Endothelial cell of umbilical vein (primary cell): ENCODE measurements around the gene ZNF142. TPM values are rescaled to one million over a fixed set of nuclear protein-coding genes. Genes with fewer than 3 reads are reported as not detected.

Experiments
- BruUV-seq: library from RNA; stranded (reverse); fragments of 400-500 nt; replicated peaks from 2 replicates; lab custom pipeline; 2021; lab: Mats Ljungman, UMichigan
- CTCF ChIA-PET: fragments of 300-600, 350-600 bp; sonication (Branson Sonifier 250); formaldehyde crosslinking; loops from one replicate; lab custom pipeline; 2021; ENCODE audit warnings: antibody characterized with exemption, inconsistent platforms; lab: Charles Lee
- POLR2A ChIA-PET: fragments of 300-600, 350-600 bp; sonication (Branson Sonifier 250); formaldehyde crosslinking; loops from one replicate; lab custom pipeline; 2021; ENCODE audit warnings: antibody characterized with exemption, inconsistent platforms; lab: Charles Lee
- DNase-seq: peaks from one replicate; pipeline ENCODE4 v3.0.0-alpha.2; 2011; ENCODE audit warnings: low read depth, low spot score
- FAIRE-seq: peaks from 2 replicates; lab custom pipeline; 2011; peaks lifted over from hg19 to GRCh38; lab: Jason Lieb, UNC
- H2AFZ ChIP-seq: 2 replicates; pipeline ENCODE4 v1.6.0; 2012; ENCODE audit warnings: low read depth, low read length, control low read depth, inconsistent platforms
- H3K27ac ChIP-seq: 2 replicates; pipeline ENCODE4 v1.5.1; 2011; ENCODE audit warnings: low read depth, mild to moderate bottlenecking, control low read depth, low read length, moderate library complexity; ENCODE audit not compliant: insufficient read depth
- H3K27me3 ChIP-seq, 2 experiments: 2 replicates each; pipeline versions ENCODE4 v1.6.0 to v1.6.1; 2011; ENCODE audit warnings: low read length in 2 of 2, mixed read lengths in 1 of 2; ENCODE audit not compliant: control insufficient read depth in 2 of 2, insufficient read depth in 2 of 2
- H3K36me3 ChIP-seq, 2 experiments: 2 replicates in 1 of 2; 3 replicates in 1 of 2; pipeline ENCODE4 v1.5.1; 2011; ENCODE audit warnings: low read length in 2 of 2, mild to moderate bottlenecking in 1 of 2, moderate library complexity in 1 of 2; ENCODE audit not compliant: control insufficient read depth in 2 of 2, insufficient read depth in 2 of 2; ENCODE audit errors: extremely low read depth in 1 of 2
- H3K4me1 ChIP-seq: 3 replicates; pipeline ENCODE4 v1.5.1; 2011; ENCODE audit warnings: mild to moderate bottlenecking, low read length; ENCODE audit not compliant: control insufficient read depth, insufficient read depth; ENCODE audit errors: extremely low read depth
- H3K4me2 ChIP-seq: 2 replicates; pipeline ENCODE4 v1.6.1; 2011; ENCODE audit warnings: low read length, control low read depth, mixed read lengths; ENCODE audit not compliant: insufficient read depth
- H3K4me3 ChIP-seq, 3 experiments: fragments of 200-600 bp in 1 of 3; sonication (generic), shearing (Covaris generic) in 1 of 3; replicated peaks in 1 of 3; 2 replicates each; pipeline ENCODE4 v1.5.1; 2011 to 2016; ENCODE audit warnings: control low read depth in 3 of 3, low read length in 3 of 3, mild to moderate bottlenecking in 2 of 3, inconsistent platforms in 1 of 3, low read depth in 1 of 3, moderate library complexity in 1 of 3; ENCODE audit not compliant: insufficient read depth in 1 of 3
- H3K79me2 ChIP-seq: 2 replicates; pipeline ENCODE4 v1.6.0; 2012; ENCODE audit warnings: low read length, inconsistent platforms; ENCODE audit not compliant: control insufficient read depth, insufficient read depth
- H3K9ac ChIP-seq: replicated peaks from 2 replicates; pipeline ENCODE3; 2011; ENCODE audit warnings: low read length, control low read depth; ENCODE audit not compliant: insufficient read depth; ENCODE audit errors: extremely low read depth
- H3K9me1 ChIP-seq: replicated peaks from 3 replicates; pipeline ENCODE4 v1.6.0; 2011; ENCODE audit warnings: mild to moderate bottlenecking, low read length; ENCODE audit not compliant: control insufficient read depth, insufficient read depth; ENCODE audit errors: extremely low read depth
- H3K9me3 ChIP-seq: replicated peaks from 2 replicates; pipeline ENCODE4 v1.5.1; 2012; ENCODE audit warnings: low read length, inconsistent platforms; ENCODE audit not compliant: control insufficient read depth, insufficient read depth
- H4K20me1 ChIP-seq: replicated peaks from 2 replicates; pipeline ENCODE3; 2011; ENCODE audit warnings: mild to moderate bottlenecking, low read length; ENCODE audit not compliant: control insufficient read depth, insufficient read depth; ENCODE audit errors: extremely low read depth
- EZH2 ChIP-seq: IDR thresholded peaks from 2 replicates; pipeline ENCODE4 v1.6.1; 2012; ENCODE audit warnings: borderline replicate concordance, low read depth, mild to moderate bottlenecking, moderate library complexity, low read length, inconsistent platforms; ENCODE audit not compliant: severe bottlenecking
- FOS ChIP-seq: IDR thresholded peaks from 2 replicates; pipeline ENCODE4 v1.6.1; 2011; ENCODE audit warnings: mild to moderate bottlenecking, low read length, moderate library complexity, borderline replicate concordance; ENCODE audit not compliant: insufficient read depth
- GATA2 ChIP-seq: IDR thresholded peaks from 2 replicates; pipeline ENCODE4 v1.7.0; 2011; ENCODE audit warnings: low read depth, mild to moderate bottlenecking, moderate library complexity, mixed read lengths, low read length; ENCODE audit not compliant: insufficient read length, insufficient read depth
- JUN ChIP-seq: IDR thresholded peaks from 2 replicates; pipeline ENCODE4 v1.6.1; 2011; ENCODE audit warnings: borderline replicate concordance, low read depth; ENCODE audit not compliant: insufficient read length, insufficient read depth
- MYC ChIP-seq: IDR thresholded peaks from one replicate; pipeline ENCODE4 v1.6.1; 2011; ENCODE audit warnings: mild to moderate bottlenecking, low read depth, low read length
- POLR2A ChIP-seq: IDR thresholded peaks from 2 replicates; pipeline ENCODE4 v1.6.1; 2012; ENCODE audit warnings: low read depth, mild to moderate bottlenecking, control low read depth, low read length
- POLR2AphosphoS5 ChIP-seq: IDR thresholded peaks from 2 replicates; pipeline ENCODE4 v1.6.1; 2012; ENCODE audit warnings: low read depth, mild to moderate bottlenecking, control low read depth, low read length, moderate library complexity; ENCODE audit not compliant: insufficient read depth
- dilution Hi-C: fragments of 300-500 bp; cut with MboI; formaldehyde crosslinking; loops from one replicate; pipeline ENCODE4 v1.15.0; 2019; ENCODE audit warnings: low sequenced_read_pairs; ENCODE audit not compliant: extremely low pct_ligation_motif_present
- intact Hi-C: fragments of 100-400 bp; cut with micrococcal nuclease; formaldehyde crosslinking; loops from one replicate; pipeline ENCODE4 v1.10.0; 2022
- polyA plus RNA-seq, 4 experiments: library from polyadenylated mRNA; depleted of rRNA in 3 of 4; stranded (reverse) in 3 of 4; unstranded in 1 of 4; fragments of >200 nt; gene quantifications; 2 replicates each; pipeline versions ENCODE4 v1.2.1 to v1.2.3, GENCODE V29; 2011 to 2012; ENCODE audit warnings: missing spikeins in 1 of 4
- total RNA-seq: library from RNA; stranded (reverse); gene quantifications from 2 replicates; pipeline ENCODE4 v1.2.3, GENCODE V29; 2021
- TF ChIP-seq, protein P1 (sequence below), 2 donors: IDR thresholded peaks; 1 replicate in 1 of 2; 2 replicates in 1 of 2; pipeline ENCODE4 v1.5.1; 2011; ENCODE audit warnings: low read length in 2 of 2, mild to moderate bottlenecking in 2 of 2, moderate library complexity in 2 of 2, control low read depth in 1 of 2, inconsistent platforms in 1 of 2, low read depth in 1 of 2; ENCODE audit not compliant: insufficient read depth in 1 of 2; ENCODE audit errors: extremely low read depth in 1 of 2
- TF ChIP-seq, protein P2 (sequence below): IDR thresholded peaks from 2 replicates; pipeline ENCODE4 v1.6.1; 2011; ENCODE audit not compliant: insufficient read depth, insufficient read length

ZNF142 gene
- total and polyA plus RNA-seq, 2 donors (not counting 3 experiments of a cell fraction or from before 2014, with no cell fraction given): 14.5 to 34.5 TPM

DNA sequence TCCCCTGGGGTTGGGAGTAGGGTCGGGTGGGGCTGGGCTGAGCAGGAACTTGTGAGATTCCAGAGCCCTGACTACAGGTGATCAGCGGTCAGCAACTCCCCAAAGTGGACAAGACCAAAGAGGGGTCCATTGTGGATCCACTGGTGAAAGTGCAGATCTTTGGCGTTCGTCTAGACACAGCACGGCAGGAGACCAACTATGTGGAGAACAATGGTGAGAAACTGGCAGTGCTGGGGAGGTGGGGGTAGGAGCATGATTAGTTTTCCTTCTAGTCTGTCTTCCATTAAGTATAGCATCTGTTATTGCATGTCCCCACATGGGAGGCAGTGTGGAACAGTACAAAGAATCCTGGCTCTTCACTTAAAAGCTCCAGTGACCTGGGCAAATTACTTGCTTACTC is 23.7 kb downstream of the ZNF142 start:
- Histone ChIP-seq H3K4me2 (no peak overlapping the region), H3K36me3 (peaks cover 22 to 40% of the 10 kb centered on the region in 2 experiments), H3K4me3 (no peak overlapping the region), H3K9ac (no peak overlapping the region), H3K4me1 (peaks cover 18% of the 10 kb centered on the region), H3K27me3 (no peaks in the 10 kb centered on the region), H4K20me1 (no peaks in the 10 kb centered on the region), H3K9me1 (no peaks in the 10 kb centered on the region), H3K27ac (no peak overlapping the region), H2AFZ (no peak overlapping the region), H3K79me2 (no peaks in the 10 kb centered on the region), H3K9me3 (no peaks in the 10 kb centered on the region)
- no peak for FAIRE-seq
- BruUV-seq: no TSS peak
- dilution Hi-C loops (no loop called here), intact Hi-C loops (no loop called here)
- ChIA-PET POLR2A (no interaction called here), CTCF (no interaction called here)
- no peak for TF ChIP-seq JUN
- no peak for TF ChIP-seq MYC
- TF ChIP-seq GATA2: no peak
- TF ChIP-seq POLR2AphosphoS5: no peak
- no peak for DNase-seq

DNA sequence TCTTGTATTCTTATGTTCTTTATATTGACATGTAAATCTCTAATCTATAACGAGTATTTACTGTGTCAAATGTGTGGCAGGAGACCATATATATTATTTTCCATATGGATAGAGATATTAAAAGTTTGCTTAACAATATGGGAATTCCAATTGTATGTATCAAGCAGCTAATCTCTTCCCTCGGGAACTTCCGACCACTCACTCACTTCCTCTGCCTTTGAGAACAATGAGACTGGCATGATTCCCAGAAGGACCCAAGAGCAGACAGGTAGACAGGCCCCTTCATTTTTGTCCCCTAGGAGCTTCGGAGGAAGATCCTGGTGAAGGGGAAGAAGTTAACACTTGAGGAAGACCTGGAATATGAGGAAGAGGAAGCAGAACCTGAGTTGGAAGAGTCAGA is 27.6 kb downstream of the ZNF142 start:
- ChIA-PET CTCF (interaction anchor here (1.0 to 2.0 kb wide), 7 partner anchors 9 to 45 kb away, joined by 3 to 7 read pairs (median 4); partner anchors contain the start of gene PLCD4), POLR2A (interaction anchor here (0.6 to 0.8 kb wide), 2 partner anchors 8 to 24 kb away, joined by 3 to 5 read pairs; partner anchors contain the start of gene PLCD4)
- peak; percentile 99 for FAIRE-seq
- Histone ChIP-seq H4K20me1 (no peaks in the 10 kb centered on the region), H3K27me3 (no peaks in the 10 kb centered on the region), H3K4me1 (peaks cover 20% of the 10 kb centered on the region), H3K4me2 (peak overlapping the region; percentile 57), H2AFZ (no peak overlapping the region), H3K4me3 (no peak overlapping the region), H3K27ac (peak overlapping the region; percentile 78), H3K36me3 (peaks cover under 1 to 19% of the 10 kb centered on the region in 2 experiments), H3K9ac (no peak overlapping the region), H3K79me2 (no peaks in the 10 kb centered on the region), H3K9me3 (no peaks in the 10 kb centered on the region), H3K9me1 (no peaks in the 10 kb centered on the region)
- dilution Hi-C loops (no loop called here), intact Hi-C loops (loop anchor here (1.0 to 5.0 kb wide), 5 partner anchors 9 to 235 kb away; partner anchors contain the start of genes BCS1L, CNOT9, CTDSP1 and USP37)
- no peak for TF ChIP-seq EZH2
- TF ChIP-seq JUN: peak; percentile 97
- TF ChIP-seq GATA2: peak; percentile 96
- TF ChIP-seq, protein P1, sequence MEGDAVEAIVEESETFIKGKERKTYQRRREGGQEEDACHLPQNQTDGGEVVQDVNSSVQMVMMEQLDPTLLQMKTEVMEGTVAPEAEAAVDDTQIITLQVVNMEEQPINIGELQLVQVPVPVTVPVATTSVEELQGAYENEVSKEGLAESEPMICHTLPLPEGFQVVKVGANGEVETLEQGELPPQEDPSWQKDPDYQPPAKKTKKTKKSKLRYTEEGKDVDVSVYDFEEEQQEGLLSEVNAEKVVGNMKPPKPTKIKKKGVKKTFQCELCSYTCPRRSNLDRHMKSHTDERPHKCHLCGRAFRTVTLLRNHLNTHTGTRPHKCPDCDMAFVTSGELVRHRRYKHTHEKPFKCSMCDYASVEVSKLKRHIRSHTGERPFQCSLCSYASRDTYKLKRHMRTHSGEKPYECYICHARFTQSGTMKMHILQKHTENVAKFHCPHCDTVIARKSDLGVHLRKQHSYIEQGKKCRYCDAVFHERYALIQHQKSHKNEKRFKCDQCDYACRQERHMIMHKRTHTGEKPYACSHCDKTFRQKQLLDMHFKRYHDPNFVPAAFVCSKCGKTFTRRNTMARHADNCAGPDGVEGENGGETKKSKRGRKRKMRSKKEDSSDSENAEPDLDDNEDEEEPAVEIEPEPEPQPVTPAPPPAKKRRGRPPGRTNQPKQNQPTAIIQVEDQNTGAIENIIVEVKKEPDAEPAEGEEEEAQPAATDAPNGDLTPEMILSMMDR (IDR thresholded peaks at IDR 0.05; ENCODE audit: extremely low read depth in 1 of 2, insufficient read depth in 1 of 2, low read depth in 1 of 2, low read length in 2 of 2): no peak
- TF ChIP-seq MYC: no peak
- TF ChIP-seq, protein P2, sequence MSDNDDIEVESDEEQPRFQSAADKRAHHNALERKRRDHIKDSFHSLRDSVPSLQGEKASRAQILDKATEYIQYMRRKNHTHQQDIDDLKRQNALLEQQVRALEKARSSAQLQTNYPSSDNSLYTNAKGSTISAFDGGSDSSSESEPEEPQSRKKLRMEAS: no peak
- TF ChIP-seq FOS: peak; percentile 92
- TF ChIP-seq POLR2AphosphoS5: peak; percentile 76
- TF ChIP-seq POLR2A: peak; percentile 59
- DNase-seq: peak; percentile 95
- BruUV-seq: no TSS peak
